ENCODE results near the gene PRDM10.

The PRDM10 gene

GRCh38 chr11:129948926-129949466 lies 53.6 kb downstream of the PRDM10 start:
- no peak for DNase-seq (ENCODE audit: low spot score)

DNA sequence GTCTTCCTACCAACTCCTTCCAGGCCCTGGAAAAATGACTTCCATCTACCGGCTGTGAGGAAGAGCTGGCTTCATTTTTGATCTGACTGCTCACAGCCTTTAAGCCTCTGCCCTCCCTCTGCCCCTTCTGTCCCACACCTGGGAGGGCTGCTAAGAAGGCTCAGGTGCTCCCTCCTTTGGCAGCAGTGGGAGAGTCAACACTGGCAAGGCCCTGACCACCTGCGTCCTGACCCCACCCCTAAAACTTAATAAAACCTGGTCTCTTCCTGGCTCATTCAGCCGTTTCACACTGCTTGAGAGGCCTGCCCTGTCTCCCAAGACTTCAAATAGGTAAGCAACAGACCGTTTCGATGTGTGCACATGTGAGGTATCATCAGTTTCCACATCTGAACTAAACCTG lies 55.2 kb downstream of the PRDM10 start:
- DNase-seq (ENCODE audit: low spot score) = no peak

- DNase-seq (ENCODE audit: low spot score) = no peak
Measured at GRCh38 chr11:129946965-129947364, 55.7 kb downstream of the PRDM10 start.

DNA sequence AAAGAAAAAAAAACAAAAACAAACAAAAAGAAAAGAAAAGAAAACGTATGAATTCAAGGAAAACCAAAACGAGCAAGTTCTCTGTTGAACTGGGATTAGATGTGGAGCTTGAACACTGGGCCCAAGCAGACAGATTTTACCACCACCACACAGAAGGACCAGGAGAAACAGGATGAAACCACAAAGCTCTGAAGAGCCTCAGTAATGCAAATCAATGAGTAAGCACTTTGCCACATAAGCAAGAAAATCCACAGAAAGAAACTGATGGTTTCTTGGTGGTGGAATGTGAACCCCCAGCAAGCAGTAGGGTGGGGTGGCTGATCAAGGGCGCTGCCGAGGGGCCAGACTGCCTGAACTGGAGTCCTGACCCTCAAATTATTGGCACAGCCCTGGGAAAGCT lies 56.4 kb downstream of the PRDM10 start:
- DNase-seq (ENCODE audit: low spot score) = no peak

DNA sequence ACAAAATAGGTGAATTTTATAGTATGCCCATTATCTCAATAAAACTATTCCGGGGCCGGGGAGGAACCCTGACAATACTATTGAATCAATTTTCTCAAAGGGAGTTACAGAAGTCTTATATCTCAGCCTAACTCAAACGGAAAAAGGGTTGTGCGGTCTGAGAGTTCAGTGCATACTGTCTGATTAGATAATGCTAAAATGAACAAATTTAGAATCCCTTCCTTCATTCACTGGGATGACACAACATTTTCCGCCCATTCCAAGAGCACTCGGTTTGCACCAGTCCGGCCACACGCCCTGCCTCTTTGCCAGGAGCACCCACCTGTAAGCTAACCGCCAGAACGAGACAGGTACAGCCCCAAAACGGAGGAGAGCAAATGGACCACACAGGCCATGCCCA lies 57.3 kb downstream of the PRDM10 start:
- DNase-seq (ENCODE audit: low spot score) = no peak

DNA sequence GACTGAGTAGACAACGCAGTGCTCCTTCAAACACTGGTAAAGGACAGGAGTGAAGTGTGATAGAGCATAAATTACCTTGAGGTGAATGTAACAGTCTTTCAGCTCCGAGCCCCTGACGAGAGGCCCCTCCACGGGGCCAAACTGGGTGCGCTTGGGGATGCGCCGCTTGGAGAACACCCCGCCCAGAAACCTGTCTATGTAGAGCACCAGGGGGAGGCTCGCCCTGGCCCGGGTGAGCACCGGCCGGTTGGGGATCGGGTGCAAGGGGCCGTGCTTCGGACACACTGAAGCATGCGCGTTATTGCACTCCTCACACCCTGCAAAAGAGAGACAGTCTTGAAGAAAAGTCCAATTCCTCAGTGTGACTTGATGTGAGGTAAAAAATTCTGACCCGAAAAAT lies 57.9 kb downstream of the PRDM10 start:
- no peak for DNase-seq (ENCODE audit: low spot score)

GRCh38 chr11:129943036-129943435 lies 59.6 kb downstream of the PRDM10 start:
- DNase-seq (ENCODE audit: low spot score) = no peak

DNA sequence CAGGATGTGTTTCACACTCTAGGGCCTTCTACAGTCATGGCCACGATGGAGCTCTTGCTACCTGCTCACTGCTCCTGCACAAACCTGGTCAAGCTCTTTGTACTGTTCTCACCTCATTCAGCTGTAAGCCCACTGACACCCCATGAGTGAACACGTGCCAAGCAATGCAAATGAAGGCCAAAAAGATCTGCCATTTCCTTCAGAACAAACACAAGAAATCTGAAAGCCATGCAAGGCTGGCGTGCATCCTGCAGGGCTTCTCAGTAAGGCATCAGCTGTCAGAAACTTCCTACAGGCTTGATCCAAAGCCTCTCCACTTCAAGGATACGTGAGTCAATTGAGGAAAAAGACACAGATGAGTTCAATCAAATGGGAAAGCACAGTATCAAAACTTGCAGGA lies 63.1 kb downstream of the PRDM10 start:
- no peak for DNase-seq (ENCODE audit: low spot score)

GRCh38 chr11:129938764-129939163 lies 63.9 kb downstream of the PRDM10 start:
- no peak for DNase-seq (ENCODE audit: low spot score)

- DNase-seq (ENCODE audit: low spot score) = no peak
Measured at GRCh38 chr11:129937592-129938238, 64.9 kb downstream of the PRDM10 start.

DNA sequence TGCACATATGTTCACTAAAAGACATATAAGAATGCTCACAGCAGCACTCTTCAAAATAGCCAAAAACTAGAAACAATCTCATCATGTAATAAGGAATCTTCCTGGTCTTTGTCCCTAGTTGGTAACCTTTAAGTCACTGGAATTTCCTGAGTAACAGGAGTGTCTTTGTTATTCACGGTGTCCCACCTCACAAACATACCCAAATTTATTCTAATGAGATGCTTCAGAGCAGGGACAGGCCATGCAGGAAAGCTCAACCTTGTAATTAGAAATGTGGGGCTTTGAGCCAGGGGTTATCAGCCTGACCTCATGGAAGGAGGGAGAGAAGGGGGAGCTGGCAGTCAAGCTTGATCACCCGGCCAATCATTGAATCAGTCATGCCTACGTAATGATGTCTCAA lies 66.9 kb downstream of the PRDM10 start:
- no peak for DNase-seq (ENCODE audit: low spot score)

GRCh38 chr11:129933891-129934290 lies 68.7 kb downstream of the PRDM10 start:
- no peak for DNase-seq (ENCODE audit: low spot score)

- no peak for DNase-seq (ENCODE audit: low spot score)
Measured at GRCh38 chr11:129933262-129933661, 69.4 kb downstream of the PRDM10 start.

DNA sequence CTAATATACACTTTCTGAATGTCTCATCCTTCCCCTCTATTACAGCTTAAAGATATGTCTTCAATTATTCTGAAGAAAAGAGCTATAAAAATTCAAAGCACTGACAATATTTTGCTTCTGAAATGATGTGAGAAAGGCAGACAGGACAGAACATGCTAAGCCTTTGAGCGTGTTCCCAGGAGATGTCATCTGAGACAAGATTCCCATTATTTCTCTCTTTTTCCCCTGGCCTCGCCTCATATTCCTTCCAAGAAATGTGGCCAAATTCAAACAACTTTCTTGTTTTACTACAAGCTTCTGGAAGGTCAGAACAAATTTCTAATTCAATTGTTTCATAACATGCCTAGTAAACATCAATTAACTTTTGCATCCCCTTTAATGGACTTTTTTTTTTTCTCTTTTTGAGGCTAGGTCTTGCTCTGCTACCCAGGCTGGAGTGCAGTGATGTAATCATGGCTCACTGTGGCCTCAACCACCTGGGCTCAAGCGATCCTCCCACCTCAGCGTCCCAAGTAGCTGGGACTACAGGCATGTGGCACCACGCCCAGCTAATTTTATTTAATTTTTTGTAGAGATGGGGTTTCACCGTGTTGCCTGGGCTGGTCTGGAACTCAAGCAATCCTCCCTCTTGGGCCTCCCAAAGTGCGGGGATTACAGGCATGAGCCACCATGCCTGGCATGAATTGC lies 70.1 kb downstream of the PRDM10 start:
- no peak for DNase-seq (ENCODE audit: low spot score)

DNA sequence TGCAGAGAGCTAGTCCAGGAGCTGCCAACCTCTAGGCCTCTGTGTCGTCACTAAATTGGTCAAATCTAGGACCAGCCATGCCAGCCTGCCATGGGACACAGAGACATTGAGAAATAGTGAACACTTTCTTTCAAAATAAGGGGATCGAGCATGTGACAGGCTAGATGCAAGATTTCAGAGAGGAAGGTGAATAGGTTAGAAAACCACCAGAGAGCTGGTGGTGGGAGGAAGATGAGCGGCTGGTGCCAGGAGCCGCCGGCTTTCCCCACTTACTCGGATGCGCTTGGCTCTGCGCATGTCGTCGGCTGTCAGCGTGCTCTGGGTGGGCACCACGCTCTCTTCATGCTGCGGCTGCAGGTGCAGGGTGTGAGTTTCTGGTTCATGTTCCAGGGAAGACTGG lies 71.9 kb downstream of the PRDM10 start:
- DNase-seq (ENCODE audit: low spot score) = no peak

DNA sequence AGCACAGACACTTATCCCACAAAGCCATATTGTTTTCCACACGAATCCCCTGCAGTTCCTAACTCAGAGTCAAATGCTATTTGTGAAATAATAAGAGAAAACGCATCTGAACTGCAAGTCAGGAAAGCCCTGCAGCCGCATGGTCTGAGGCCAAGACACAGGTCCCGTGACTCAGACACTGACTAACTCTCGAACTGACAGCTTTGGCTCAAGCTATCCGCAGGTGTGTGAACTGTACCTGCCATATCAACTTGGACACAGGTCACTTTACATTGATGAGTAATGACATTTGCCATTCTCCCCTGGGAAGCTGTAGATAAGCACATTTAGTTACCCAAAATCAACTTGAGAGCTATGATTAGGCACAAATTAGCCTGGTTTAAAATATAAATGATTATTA lies 72.3 kb downstream of the PRDM10 start:
- no peak for DNase-seq (ENCODE audit: low spot score)

DNA sequence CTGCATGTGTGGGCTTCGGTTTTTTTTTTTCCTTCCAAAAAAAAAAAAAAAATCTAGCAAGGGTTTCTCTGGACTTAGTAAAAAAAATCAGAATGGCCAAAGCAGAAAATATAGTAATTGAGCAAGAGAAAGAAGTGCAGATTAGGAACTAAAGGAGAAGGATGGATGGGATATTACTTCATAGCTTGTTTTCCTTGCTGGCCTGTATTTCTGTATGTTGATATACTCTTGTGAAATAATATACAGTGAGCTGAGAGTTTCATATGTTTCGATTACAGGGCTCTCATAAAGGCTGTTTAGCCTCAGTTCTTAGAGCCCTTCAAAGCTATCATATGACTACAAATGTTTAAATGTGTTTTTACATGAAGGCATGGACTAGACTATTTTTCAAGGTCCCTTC lies 72.9 kb downstream of the PRDM10 start:
- no peak for DNase-seq (ENCODE audit: low spot score)

DNA sequence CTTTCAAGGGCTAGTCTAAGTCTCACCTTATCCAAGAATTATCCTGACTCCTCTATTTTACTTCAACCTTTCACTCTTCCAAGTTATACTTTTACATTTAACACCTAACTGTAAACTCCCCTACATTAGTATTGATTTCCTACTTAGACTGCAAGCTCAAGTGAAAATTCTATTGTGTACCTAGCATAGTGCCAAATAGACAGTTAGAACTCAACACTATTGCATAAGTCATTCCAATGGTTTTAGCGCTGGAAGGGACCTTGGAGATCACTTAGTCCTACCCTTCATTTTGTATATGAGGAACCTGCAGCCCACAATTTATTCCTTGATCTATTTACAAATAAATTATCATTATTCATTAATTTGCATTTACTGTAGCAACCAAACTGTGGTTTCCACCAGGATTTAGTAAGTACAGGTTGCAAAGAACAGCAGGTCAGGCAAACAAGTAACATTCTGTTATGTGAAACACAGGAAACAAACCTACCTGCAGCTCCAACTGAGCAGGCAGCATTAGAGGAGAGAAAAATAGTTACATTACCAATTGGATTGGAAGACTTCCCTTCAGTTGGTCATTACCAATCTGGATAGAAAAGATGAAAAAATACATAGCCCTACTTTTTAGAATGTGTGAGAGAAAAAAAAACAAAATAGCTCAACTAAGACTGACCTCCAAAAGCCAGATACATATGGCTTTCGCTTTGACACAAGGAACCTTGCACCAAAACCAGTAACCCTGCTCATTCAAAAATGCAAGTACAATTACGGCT lies 73.5 kb downstream of the PRDM10 start:
- DNase-seq (ENCODE audit: low spot score) = no peak

DNA sequence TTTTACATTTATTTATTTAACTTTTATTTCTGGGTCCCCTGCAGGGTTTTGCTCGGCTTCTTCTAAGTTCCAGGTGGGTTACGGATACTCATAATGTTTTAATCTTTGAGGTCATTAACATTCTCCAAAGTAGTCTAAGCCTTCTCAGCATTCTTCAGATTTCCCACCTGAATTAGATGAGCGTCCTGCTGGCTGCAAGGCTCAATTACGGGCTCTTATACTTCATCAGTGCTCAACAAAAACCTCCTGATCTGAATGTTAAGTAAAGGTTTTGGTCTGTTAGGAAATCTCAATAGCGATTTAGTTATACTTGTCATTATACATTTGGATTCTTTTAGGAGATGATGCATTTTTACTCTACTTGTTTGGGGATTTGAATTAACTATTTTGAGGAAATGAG lies 80.0 kb downstream of the PRDM10 start:
- DNase-seq (ENCODE audit: low spot score) = no peak

DNA sequence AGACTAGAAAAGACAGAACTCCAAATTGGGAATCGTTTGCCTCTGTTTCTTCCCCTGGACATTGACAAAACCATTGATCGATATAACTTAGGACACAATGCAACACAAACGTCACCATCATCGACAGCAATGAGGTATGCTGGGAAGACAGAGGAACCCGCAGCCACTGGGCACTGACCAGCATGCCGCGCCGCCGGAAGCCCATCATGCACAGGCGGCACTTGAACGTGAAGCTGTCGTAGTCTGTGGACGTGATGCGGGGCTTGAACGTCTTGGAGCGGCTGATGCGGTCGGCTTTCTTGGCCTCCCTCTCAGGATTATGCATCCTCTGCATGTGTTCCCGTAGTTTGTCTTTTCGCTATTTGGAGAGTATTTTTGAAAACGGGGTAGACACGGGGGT lies 84.3 kb downstream of the PRDM10 start:
- DNase-seq (ENCODE audit: low spot score) = no peak

GRCh38 chr11:129917231-129917630 lies 85.4 kb downstream of the PRDM10 start:
- no peak for DNase-seq (ENCODE audit: low spot score)

DNA sequence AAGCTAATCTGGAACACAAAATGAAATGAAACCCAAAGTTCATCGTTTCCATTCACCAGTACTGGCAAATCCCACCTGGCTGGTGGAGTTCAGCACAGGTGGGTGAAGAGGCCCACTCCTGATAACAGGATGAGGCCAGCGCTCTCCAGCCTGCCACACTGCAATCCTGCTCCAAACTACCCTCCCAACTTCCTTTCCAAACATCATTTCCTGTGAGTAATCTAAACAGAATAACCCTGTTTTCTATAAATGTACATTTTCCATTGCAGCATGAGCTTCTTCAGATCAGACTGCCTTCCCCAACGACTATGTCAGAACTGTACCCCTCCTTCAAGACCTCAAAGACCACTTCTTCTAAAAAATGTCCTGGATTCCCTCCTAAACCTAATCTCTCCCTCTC lies 91.3 kb downstream of the PRDM10 start:
- no peak for DNase-seq (ENCODE audit: low spot score)

- DNase-seq (ENCODE audit: low spot score) = no peak
Measured at GRCh38 chr11:129910360-129910759, 92.3 kb downstream of the PRDM10 start.
